Prostate gland (tissue), 2 donors: ENCODE data around the gene MYO6. TPM values are rescaled to one million over a fixed set of nuclear protein-coding genes. Genes with fewer than 3 reads are reported as not detected.

Source experiments
- DNase-seq: peaks from one replicate; pipeline ENCODE4 v3.0.0-alpha.2; 2019; ENCODE audit warnings: low spot score
- H3K27ac ChIP-seq, 2 donors: fragments of 200-600 bp; sonication (generic); 2 replicates each; pipeline ENCODE4 v1.5.1; 2017 to 2019
- H3K27me3 ChIP-seq: fragments of 200-600 bp; sonication (generic); replicated peaks from 2 replicates; pipeline ENCODE4 v1.5.1; 2019; ENCODE audit not compliant: insufficient read depth
- H3K36me3 ChIP-seq, 2 donors: fragments of 200-600 bp; sonication (generic); 1 replicate in 1 of 2; 2 replicates in 1 of 2; pipeline versions ENCODE4 v1.5.1 to v1.8.1; 2017 to 2019
- H3K4me1 ChIP-seq: fragments of 200-600 bp; sonication (generic); replicated peaks from 2 replicates; pipeline ENCODE4 v1.5.1; 2019
- H3K4me3 ChIP-seq, 2 donors: fragments of 200-600 bp; sonication (generic); 2 replicates each; pipeline ENCODE4 v1.5.1; 2017 to 2019
- H3K9me3 ChIP-seq: fragments of 200-600 bp; sonication (generic); 2 replicates; pipeline ENCODE4 v1.5.1; 2017
- CTCF ChIP-seq, 4 experiments: fragments of 200-600 bp in 2 of 4; fragments of 450-650 bp in 2 of 4; sonication (generic) in 2 of 4; IDR thresholded peaks; 1 replicate in 3 of 4; 2 replicates in 1 of 4; pipeline ENCODE4 v1.5.1; 2016 to 2019; ENCODE audit warnings: antibody characterized with exemption in 4 of 4, mild to moderate bottlenecking in 2 of 4, moderate library complexity in 2 of 4
- POLR2A ChIP-seq: fragments of 450-650 bp; IDR thresholded peaks from one replicate; pipeline ENCODE4 v1.6.1; 2016; ENCODE audit warnings: antibody characterized with exemption, mild to moderate bottlenecking
- POLR2AphosphoS5 ChIP-seq: sonication (generic); formaldehyde crosslinking; IDR thresholded peaks from one replicate; pipeline ENCODE4 v1.6.1; 2017; ENCODE audit warnings: antibody characterized with exemption
- WGBS: methylation state at CpG from one replicate; pipeline ENCODE4 v1.1.5; 2018; 5-methylcytosine and 5-hydroxymethylcytosine counted together
- intact Hi-C: fragments of 100-400 bp; cut with DNase I; formaldehyde crosslinking; loops from one replicate; pipeline ENCODE4 v1.14.2; 2022
- total RNA-seq, 2 donors: library from RNA; depleted of rRNA; stranded (reverse); fragments of >200 nt; gene quantifications; one replicate each; pipeline ENCODE4 v1.1.0, GENCODE V29; 2016

The MYO6 gene
- total RNA-seq, 2 donors from 2014 or later: 50.1 to 58.7 TPM

- TF ChIP-seq POLR2AphosphoS5 (no peak), POLR2A (no peak), CTCF (IDR thresholded peaks at IDR 0.05) (no peak)
- H3K9me3 ChIP-seq: no peaks in the 10 kb centered on the region
Observed at GRCh38 chr6:75842732-75843131, 93.7 kb downstream of the MYO6 start.

GRCh38 chr6:75843396-75843795 is 94.4 kb downstream of the MYO6 start:
- intact Hi-C loops: no loop called here
- DNase-seq: no peak
- no peaks in the 10 kb centered on the region for H3K4me1 ChIP-seq
- no peak for TF ChIP-seq POLR2A
- TF ChIP-seq POLR2AphosphoS5: no peak
- no peak for TF ChIP-seq CTCF (IDR thresholded peaks at IDR 0.05)
- H3K27ac ChIP-seq: no peak overlapping the region
- H3K9me3 ChIP-seq: no peaks in the 10 kb centered on the region
- H3K36me3 ChIP-seq: no peaks in the 10 kb centered on the region
- no peaks in the 10 kb centered on the region for H3K27me3 ChIP-seq
- no peak overlapping the region for H3K4me3 ChIP-seq
- WGBS: 28% methylated on average over 2 of the region's 2 CpGs

More at GRCh38 chr6:75842732-75843131, 93.7 kb downstream of the MYO6 start:
- no peak overlapping the region for H3K4me3 ChIP-seq
- no peaks in the 10 kb centered on the region for H3K36me3 ChIP-seq
- intact Hi-C loops: no loop called here
- no peaks in the 10 kb centered on the region for H3K4me1 ChIP-seq
- WGBS: 88% methylated on average over 2 of the region's 2 CpGs
- no peak for DNase-seq
- no peak overlapping the region for H3K27ac ChIP-seq
- H3K27me3 ChIP-seq: no peaks in the 10 kb centered on the region

GRCh38 chr6:75848274-75848673 is 99.2 kb downstream of the MYO6 start:
- Histone ChIP-seq H3K4me1 (no peaks in the 10 kb centered on the region), H3K27ac (no peak overlapping the region), H3K27me3 (no peaks in the 10 kb centered on the region), H3K4me3 (no peak overlapping the region), H3K9me3 (no peaks in the 10 kb centered on the region), H3K36me3 (no peaks in the 10 kb centered on the region)
- no peak for DNase-seq
- WGBS: 86% methylated on average over 4 of the region's 4 CpGs
- TF ChIP-seq CTCF (IDR thresholded peaks at IDR 0.05) (no peak), POLR2AphosphoS5 (no peak), POLR2A (no peak)
- intact Hi-C loops: no loop called here

- peak; percentile 66 for DNase-seq
Observed at GRCh38 chr6:75849329-75850025, 100.4 kb downstream of the MYO6 start.

More at GRCh38 chr6:75849329-75850025, 100.4 kb downstream of the MYO6 start:
- 19% methylated on average over 9 of the region's 9 CpGs for WGBS
- Histone ChIP-seq H3K27ac (peak overlapping the region; percentile 26 to 39), H3K36me3 (no peaks in the 10 kb centered on the region), H3K4me3 (no peak overlapping the region), H3K4me1 (no peaks in the 10 kb centered on the region), H3K9me3 (no peaks in the 10 kb centered on the region), H3K27me3 (no peaks in the 10 kb centered on the region)
- TF ChIP-seq POLR2AphosphoS5 (peak; percentile 59), CTCF (IDR thresholded peaks at IDR 0.05) (no peak), POLR2A (no peak)
- intact Hi-C loops: no loop called here
